CD4-positive, alpha-beta T cell treated with Interleukin-12 subunit alpha and Interleukin-12 subunit beta, for 1 hour (primary cell): ENCODE results near the gene KIAA1671.

Experiments
- DNase-seq: peaks from one replicate; pipeline ENCODE4 v3.0.0-alpha.2; 2020

KIAA1671 gene

DNA sequence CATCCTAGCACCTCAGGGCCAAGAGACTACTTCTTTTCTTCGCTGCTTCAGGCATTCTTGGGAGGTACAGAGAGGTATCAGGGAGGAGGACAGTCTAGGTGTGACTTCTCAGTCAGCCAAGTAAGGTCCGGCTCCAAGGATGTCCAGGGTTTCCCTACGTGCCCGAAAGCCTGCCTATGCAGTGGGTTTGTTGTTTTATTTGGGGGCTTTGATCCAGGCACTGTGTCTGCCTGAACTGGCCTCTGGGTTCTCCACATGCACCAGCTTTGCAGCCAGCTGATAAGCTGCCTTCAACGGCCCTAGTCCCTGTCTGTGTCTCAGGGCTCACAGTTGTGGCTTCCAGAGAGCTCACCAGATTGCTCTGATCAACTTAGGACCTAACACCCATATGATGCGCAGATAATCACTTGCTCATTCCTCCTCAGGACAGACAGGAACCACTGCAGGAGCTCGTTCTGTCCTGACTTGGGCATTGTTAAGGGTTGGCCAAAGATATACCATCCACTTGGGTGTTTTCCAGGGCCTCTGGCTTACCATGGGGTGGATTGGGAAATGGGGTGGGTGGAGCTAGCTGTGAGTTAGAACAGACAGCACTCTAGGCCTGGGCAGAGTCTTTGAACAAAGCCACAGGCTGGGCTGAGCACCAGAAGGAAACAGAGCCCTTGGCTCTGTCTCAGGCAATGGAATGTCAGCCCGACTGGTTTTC, 201.6 kb downstream of the KIAA1671 start:
- DNase-seq, result no peak

DNA sequence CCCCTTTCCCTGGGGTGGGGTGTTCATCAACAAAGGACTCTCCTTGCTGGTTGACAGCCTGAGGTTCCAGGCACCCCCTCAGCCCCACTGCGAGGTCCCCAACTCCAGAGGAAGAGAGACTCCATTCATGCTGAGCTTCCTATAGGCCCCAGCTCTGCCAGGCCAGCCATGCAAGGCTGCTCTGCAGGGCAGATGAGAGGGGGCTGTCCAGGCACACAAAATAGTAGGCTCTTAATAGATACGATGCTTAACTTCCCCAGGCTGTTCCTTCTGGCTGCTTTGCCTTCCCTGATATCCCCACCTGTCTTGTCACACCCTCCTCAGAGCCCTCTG, 202.1 kb downstream of the KIAA1671 start:
- DNase-seq, result no peak

DNA sequence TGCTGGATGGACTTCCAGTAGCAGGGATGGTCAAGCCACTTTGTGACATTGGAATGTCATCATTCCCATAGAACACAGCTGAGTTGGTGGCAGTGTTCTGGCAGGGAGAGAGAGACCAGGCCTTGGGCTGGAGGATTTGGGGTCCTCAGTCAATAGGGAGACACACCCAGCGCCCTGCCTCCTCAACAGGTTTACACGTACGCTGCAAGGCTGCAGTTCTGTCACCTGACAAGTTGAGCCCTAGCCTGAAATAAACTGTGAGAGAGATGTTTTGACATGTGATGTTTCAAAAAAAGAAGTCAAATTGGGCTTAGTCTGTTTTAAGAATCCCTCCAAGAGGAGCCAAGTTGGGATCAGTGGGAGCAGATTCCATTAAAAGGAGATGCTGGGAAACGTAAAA, 204.2 kb downstream of the KIAA1671 start:
- DNase-seq, result no peak

DNA sequence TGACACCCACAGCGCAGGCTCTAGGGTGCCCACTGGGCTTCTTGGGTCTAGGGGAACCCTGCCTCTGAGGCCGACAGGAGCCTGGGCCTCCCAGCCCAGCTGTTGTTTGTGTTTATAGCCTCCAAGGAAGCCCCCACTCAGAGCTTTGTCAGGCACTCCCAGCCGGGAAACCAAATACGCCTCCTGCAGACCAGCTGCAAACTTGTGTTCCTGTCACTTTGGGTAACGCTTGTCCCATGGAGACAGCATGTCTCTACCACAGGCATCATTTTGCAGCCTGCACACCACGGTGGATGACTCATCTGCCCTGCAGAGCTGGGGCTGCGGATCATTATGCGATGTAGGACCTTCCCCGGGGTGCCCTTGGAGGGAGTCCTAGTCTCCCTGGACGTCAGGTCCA, 206.5 kb downstream of the KIAA1671 start:
- no peak for DNase-seq

DNA sequence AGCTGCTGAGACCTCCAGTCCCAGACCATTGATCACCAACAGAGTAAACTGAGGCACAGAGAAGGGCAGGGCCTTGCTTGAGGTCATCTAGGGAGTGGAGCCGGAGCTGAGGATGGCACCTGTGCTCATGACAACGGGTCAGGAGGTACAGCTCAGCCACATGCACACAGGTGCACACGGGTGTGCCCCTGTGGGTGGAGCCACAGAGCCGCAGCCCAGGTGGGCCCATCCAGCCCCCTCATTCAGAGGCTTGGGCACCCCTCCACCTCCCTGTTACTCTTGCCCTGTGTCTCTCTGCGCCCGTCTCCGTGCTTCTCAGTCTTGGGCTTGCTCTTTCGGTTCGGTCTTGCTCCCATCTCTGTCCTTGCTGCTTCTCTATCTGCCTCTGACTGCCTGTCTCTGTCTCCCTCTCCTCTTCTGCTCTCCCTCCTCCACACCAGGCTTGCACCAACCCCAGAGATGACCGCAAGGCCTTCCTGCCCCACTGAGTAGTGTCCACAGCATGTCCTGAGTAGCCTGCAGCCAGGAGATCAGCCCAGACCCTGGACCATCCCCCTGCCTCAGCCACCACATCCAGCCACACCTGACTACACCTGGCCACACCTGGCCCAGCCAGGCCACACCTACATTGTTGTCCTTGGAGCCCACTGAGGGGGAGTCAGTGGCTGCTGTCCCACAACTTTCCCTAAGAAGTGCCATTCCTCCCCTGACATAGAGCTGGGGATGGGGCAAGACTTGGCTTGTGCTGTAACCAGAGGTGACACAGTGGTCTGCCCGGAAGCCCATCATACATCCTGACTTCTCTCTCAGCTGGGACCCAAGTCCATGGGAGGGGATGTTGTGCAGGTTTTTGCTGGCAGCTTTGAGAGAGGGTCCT, 207.8 kb downstream of the KIAA1671 start:
- no peak for DNase-seq

DNA sequence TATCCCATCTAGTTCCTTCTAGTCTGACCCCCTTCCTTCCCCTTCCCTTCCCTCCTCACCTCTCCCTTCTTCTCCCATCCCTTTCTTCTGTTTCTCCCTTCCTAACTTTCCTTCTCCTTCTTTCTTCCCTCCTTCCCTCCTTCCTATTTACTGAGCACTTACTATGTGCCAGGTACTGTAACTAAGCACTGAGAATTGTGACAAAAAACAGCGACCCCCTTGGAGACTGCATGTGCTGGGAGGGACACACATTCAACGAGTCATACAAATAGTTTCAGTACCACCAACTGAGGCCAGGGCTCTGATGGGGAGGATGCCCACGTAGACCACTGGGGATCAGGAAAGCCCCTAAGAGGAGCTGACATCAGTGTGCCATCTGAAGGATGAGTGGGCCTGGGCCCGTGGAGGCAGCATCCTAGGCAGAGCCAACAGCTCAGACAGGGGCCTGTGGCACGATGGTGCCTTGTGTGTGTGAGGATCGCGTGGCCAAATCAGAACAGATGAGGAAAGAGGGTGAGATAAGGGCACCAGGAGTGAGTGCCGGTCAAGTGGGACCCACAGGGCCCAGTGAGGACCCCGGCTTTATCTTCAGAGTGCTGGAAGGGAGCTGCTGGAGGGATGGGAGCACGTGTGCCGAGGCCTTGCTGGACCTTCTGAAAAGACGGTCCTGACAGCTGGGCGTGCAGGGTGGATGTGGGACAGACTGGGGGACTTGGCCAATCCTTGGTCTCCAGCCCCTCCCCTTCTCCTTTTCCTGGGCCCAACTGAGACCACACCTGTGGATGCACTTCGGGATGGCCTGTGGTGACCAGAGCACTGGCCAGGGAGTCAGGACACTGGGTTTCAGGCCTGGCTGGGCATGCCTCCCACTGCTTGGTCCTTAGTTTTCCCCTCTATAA, 208.8 kb downstream of the KIAA1671 start:
- DNase-seq, result no peak

DNA sequence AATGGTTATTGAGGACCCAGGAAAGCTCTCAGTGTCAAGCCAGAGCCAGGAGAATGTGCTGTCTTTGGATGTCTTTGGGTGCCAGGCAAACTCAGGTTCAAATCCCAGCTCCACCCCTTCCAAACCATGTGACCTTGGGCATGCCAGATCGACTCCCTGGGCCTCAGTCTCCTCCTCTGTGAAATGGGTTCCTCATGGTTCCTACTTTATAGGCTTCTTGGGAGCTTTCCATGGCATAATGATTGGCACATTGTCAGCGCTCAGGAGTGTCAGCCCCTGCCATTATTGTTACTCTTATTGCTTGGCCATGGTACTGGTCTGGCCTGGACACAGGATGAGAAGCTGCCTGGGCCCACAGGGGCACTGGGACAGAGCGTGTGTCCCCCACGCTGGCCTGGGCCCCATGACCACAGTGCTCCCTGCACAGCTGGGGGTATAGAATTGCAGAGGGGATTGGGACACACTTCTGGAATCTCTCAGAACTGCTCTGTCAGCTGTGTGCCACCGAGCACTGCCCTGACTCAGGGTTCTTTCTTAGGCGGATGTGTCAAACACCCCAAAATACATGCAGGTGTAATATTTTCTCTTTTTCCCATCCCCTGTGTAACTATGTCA, 209.5 kb downstream of the KIAA1671 start:
- DNase-seq, result no peak

DNA sequence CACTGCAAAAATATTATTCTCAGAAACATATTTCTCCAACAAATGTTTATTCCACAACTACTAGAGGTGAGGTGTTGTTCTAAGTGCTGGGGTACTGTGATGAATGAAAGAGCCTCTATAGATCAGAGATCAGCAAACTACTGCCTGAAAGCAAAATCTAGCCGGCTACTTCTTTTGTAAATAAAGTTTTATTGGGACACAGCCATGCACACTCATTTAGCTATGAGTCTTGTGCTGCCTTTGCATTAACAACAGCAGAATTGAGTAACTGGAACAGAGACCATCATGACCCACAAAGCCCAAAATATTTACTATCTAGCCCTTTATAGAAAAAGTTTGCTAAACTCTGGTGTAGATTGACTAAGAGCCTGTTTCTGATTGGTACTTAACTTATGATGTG, 210.0 kb downstream of the KIAA1671 start:
- DNase-seq, result no peak

DNA sequence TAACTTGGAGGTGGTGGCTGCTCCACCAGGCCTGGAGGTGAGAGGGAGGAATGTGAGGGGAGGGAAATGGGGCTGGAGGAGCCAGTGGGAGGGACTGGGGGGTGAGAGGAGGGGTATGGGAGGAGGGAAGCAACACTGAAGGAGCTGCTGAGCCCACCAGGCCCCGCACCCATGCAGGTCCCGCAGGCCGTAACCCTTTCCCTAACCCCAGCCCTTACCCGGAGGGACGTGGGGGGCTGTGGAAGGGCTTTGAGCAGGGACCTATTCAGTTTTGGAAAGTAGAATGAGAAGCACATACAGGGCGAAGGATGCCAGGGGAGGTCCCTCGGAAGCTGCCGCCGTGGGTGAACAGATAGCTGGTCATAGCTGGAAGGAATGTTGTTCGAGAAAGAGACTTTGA, 213.3 kb downstream of the KIAA1671 start:
- no peak for DNase-seq

DNA sequence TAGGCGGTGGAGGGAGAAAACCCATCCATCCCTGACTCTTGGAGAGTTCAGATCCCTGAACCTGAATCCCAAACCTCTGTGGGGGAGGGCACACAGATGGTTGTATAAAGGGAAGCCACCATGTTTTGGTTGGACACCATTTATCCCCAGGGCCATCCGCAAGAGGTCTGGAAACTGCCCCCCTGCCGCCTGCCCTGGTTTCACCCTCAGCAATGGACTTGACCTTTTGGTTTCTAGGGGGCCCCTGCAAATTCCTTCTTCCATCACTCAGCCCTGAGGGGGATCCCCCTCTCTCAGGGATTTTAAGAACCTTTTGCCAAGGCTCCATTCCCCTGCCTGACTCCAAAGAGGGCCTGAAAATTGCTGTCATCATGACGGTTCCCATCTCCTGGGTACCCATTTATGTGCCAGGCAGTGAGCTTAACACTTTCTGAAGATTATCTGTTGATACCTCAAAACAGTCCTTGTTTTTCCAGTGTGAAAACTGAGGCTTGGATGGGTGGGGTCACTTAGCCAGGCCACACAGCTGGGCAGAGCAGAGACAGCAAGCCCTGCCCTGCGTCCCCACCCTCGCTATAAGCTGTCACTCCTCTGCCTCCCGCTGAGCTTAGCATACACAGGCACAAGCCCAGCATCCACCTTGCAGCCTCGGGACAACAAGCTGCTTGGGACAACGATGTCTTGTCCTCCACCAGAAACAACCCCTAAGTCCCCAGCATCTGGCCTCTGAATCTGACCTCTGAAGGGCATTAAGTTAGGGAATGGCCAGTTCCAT, 213.9 kb downstream of the KIAA1671 start:
- no peak for DNase-seq

DNA sequence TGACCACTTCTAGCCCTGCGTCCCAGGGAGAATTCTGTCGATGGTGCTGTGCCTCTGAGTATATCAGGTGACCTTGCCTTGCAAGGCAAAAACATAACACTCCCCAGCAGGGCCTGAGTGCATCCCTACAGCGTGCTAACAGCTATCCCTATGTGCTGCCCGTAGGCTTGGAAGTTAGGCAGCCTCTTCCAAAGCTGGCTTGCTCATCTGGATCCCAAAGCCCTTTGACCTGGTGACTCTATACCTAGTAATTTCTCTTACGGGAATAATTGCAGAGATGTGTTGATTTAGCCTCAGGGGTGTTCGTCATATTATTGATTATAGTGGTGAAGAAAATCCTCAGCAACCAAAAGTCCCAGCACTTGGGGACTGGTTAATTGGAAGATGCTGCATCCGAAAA, 214.6 kb downstream of the KIAA1671 start:
- DNase-seq, result no peak

DNA sequence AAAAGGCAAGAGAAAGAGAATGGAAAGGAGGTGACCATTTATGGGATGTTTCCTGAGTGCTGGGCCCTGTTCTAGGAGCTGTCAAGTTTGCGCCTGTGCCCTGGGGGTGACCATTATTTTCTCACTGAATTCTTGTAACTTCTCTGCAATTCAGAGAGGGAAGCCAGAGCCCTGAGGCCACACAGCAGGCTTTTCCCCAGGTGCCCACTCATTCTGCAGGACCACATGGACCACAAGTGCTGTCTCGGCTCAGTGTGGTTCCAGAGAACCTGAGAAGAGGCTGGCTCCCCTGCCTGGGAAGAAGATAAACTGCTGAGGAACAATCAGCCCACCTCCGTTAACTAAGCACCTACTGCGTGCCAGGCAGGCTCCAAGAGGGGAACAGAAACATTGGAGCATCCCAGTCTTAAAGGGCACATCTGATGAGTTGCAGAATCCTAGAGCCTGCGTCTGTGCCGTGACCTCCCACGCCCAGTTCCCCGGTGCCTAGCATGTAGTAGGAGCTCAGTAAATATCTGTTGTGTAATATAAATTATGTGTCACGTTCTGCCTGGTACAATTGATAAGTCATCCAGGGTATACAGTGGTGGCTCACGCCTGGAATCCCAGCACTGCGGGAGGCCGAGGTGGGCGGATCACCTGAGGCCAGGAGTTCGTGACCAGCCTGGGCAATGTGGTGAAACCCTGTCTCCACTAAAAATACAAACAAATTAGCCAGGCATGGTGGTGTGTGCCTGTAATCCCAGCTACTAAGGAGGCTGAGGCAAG, 215.5 kb downstream of the KIAA1671 start:
- DNase-seq, result no peak

DNA sequence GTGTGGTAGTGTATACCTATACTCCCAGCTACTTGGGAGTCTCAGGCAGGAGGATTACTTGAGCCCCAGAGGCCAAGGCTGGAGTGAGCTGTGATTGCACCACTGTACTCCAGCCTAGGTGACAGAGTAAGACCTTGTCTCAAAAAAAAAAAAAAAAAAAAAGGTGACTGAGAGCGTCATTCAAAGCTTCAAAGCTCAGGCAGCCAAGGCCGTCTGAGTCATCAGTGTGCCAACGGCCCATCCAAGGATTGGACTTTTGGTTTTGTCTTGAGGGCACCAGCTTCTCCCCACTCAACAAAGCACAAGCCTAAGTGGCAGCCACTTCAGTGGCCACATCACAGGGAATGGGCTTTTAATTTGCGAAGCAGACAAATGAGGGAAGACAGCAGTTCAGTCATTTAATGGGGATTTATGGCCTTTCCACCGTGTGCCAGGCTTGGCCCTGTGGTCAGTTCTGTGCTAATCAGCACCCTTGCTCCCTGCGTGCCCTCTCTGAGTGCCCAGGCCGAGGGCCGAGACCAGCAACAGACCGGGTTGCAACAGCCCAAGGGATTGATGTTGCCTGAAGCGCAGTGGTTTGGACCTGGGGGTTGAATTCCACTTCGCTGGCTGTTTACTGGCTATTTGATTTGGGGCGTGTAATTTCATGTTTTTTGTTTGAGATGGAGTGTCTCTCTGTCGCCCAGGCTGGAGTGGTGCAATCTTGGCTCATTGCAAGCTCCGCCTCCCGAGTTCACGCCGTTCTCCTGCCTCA, 216.9 kb downstream of the KIAA1671 start:
- DNase-seq, result no peak

DNA sequence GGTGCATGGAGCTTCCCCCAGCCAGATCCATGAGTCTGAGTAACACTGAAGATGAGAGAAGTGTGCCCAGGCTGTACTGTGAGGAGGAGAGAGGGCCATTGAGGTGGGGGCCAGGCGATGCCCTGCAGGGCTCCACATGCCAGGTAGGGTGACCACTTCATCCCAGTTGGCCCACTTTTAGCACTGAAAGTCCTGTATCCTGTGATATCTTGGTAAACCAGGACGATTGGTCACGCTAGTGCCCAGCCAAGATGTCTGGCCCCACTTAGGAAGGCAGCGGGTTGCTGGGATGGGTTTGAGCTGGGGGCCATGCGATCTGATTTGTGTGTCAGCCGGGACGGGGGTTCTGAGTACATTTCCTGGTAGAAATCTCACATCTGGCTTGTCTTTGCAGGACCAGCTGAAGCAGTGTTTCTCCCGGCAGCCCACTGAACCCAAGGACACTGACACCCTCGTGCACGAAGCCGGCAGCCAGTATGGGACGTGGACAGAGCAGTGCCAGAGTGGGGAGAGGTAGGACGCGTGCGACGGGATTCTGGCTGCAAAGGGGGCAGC, 218.0 kb downstream of the KIAA1671 start:
- DNase-seq, result no peak

DNA sequence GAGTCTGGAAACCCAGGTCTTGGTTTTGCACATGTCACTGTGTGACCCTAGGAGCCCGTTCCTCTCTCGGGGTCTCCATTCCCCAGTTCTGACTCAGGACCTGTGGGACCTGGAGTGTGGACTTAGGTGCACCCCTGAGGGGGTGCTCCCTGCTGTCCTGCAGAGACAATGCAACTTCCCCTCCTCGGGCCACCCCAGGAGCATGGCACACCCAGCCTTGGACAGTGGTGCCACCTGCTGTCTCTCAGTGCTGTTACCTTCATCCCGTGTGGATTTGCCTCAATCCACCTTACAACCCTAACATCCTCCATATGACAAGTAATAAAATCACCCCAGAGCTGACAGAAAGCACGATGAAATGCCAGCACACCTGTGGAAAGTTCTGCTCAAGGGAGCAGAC, 219.6 kb downstream of the KIAA1671 start:
- DNase-seq, result peak; percentile 20

DNA sequence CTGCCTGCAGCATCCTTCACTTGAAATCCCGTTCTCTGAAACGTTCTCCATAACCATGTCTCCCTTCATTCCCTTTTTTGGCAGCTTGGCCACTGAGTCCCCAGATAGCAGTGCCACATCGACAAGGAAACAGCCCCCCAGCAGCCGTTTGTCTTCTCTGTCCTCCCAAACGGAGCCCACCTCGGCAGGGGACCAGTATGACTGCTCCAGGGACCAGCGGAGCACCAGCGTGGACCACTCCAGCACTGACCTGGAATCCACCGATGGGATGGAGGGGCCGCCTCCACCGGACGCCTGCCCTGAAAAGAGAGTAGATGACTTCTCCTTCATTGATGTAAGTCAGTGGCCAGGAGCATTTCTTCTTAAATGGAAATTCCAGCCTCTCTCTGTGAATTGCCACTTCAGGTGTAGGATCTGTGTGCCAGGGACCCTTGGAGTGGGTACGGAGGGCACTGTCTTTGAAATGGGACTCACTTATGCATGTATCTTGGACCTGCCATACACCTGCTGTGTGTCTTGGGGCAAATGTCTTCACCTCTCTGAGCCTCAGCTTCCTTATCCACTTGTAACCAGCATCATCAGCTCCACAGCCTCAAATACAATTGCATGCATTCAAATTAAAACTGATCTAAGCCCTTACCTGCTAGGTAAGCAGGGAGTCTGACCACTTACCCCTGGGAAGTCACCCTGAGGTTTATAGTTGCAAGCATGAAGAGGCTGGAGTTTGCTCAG, 221.8 kb downstream of the KIAA1671 start:
- no peak for DNase-seq

DNA sequence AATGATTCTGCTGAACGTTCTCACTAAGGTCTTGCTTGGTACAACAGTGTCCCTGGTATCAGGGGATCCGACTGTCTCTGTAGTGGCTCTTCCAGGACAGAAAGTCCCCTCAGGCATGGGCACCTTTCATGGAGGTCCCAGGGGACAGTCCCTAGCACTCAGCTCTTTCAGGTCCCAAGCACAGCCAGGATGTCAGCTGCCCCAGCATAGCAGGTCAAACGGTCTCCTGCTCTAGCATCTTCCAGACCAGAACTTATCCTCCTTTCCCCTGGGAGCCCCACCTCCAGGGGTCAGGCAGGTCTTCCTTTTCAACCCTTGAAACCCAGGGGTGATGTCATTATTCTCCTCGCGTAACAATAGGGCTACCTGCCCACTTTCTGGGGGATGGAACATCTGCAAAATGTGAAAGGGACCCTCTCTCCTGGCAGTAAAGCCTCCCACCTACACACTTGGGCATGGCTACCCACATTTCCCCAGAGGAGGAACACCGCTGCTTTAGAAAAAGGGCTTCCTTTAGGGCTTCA, 222.4 kb downstream of the KIAA1671 start:
- no peak for DNase-seq

DNA sequence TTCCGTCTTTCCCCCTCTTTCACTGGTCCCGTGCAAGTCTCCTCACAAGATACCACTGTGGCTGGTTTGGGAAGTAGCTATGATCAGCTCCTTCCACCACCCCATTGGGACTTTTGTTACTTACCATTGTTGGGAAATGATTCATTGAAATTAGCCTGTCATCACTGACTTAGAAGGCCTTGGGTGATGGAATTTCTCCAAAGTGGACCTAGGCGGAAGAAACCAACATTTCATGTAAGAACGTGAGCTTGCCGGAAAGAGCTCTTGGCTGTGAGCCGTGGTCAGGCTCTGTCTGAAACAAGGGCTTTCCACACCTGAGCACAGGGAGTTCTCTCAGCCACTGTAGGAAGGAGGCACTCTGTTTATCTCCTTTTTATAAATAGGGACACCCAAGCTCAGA, 223.7 kb downstream of the KIAA1671 start:
- no peak for DNase-seq

DNA sequence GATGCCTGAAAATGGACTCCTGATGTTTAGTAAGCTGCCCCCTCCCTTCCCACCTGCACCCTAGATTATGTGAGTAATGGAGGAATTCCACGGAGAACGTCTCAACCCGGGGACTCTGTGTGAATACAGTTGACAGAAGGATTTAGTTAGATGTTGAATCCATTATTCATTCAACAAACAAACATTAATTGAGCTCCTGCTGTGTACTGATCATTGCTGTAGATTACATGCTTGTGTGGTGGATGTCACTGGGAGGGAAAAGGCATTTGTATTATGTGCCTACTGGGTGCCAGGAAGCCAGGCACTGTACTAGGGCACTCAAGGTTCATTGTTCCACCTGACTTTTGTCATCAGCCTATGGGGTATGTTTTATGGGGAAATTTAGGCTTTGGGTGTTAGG, 224.3 kb downstream of the KIAA1671 start:
- no peak for DNase-seq
